Measurements from ENCODE around the gene RC3H1.
"Not testable (repeated sequence)": the region's sequence is repeated elsewhere in the genome, so short reads cannot be mapped to it uniquely, and the experiment has no call there.

The RC3H1 gene

GRCh38 chr1:174018565-174018964 lies 3.6 kb downstream of the RC3H1 start:
- no peak for DNase-seq

- DNase-seq: no peak
These were observed 4.8 kb downstream of the RC3H1 start for GRCh38 chr1:174017231-174017970.

- DNase-seq: no peak
These were observed 8.2 kb downstream of the RC3H1 start for GRCh38 chr1:174013864-174014418.

- DNase-seq: no peak
These were observed 13.2 kb downstream of the RC3H1 start for GRCh38 chr1:174008979-174009378.

GRCh38 chr1:174008269-174008668 lies 13.9 kb downstream of the RC3H1 start:
- no peak for DNase-seq

- no peak for DNase-seq
These were observed 14.3 kb downstream of the RC3H1 start for GRCh38 chr1:174007851-174008250.

GRCh38 chr1:174005032-174005431 lies 17.1 kb downstream of the RC3H1 start:
- no peak for DNase-seq

- DNase-seq: no peak
These were observed 18.3 kb downstream of the RC3H1 start for GRCh38 chr1:174003867-174004266.

- no peak for DNase-seq
These were observed 20.6 kb downstream of the RC3H1 start for GRCh38 chr1:174001573-174001972.

- DNase-seq: no peak
These were observed 21.8 kb downstream of the RC3H1 start for GRCh38 chr1:174000371-174000770.

- DNase-seq: no peak
These were observed 24.4 kb downstream of the RC3H1 start for GRCh38 chr1:173997791-173998190.

GRCh38 chr1:173996995-173997394 lies 25.2 kb downstream of the RC3H1 start:
- no peak for DNase-seq

- no peak for DNase-seq
These were observed 26.7 kb downstream of the RC3H1 start for GRCh38 chr1:173995475-173995874.

- DNase-seq: not testable (repeated sequence)
These were observed 28.2 kb downstream of the RC3H1 start for GRCh38 chr1:173993948-173994347.

GRCh38 chr1:173988068-173988467 lies 34.1 kb downstream of the RC3H1 start:
- DNase-seq: no peak

- no peak for DNase-seq
These were observed 35.2 kb downstream of the RC3H1 start for GRCh38 chr1:173986951-173987350.

GRCh38 chr1:173970252-173970651 lies 51.9 kb downstream of the RC3H1 start:
- DNase-seq: no peak

GRCh38 chr1:173965896-173966295 lies 56.3 kb downstream of the RC3H1 start:
- not testable (repeated sequence) for DNase-seq

- DNase-seq: no peak
These were observed 58.7 kb downstream of the RC3H1 start for GRCh38 chr1:173963477-173963876.

GRCh38 chr1:173960625-173961024 lies 61.5 kb downstream of the RC3H1 start:
- DNase-seq: no peak

- DNase-seq: no peak
These were observed 68.0 kb downstream of the RC3H1 start for GRCh38 chr1:173954179-173954578.

- no peak for DNase-seq
These were observed 73.6 kb downstream of the RC3H1 start for GRCh38 chr1:173948594-173948993.

- DNase-seq: no peak
These were observed 75.7 kb downstream of the RC3H1 start for GRCh38 chr1:173946380-173946921.

- no peak for DNase-seq
These were observed 85.1 kb downstream of the RC3H1 start for GRCh38 chr1:173937062-173937461.

- DNase-seq: no peak
These were observed 87.7 kb downstream of the RC3H1 start for GRCh38 chr1:173934440-173934839.

All from GOT3 (cell line).